ENCODE data around the gene IFIT2. TPM values are rescaled to one million over a fixed set of nuclear protein-coding genes. Genes with fewer than 3 reads are reported as not detected.
"Not testable (repeated sequence)": the region's sequence is repeated elsewhere in the genome, so short reads cannot be mapped to it uniquely, and the experiment has no call there.

The IFIT2 gene
- polyA plus RNA-seq, 3 donors = 9.7 to 25.2 (median 15.5) TPM

DNA sequence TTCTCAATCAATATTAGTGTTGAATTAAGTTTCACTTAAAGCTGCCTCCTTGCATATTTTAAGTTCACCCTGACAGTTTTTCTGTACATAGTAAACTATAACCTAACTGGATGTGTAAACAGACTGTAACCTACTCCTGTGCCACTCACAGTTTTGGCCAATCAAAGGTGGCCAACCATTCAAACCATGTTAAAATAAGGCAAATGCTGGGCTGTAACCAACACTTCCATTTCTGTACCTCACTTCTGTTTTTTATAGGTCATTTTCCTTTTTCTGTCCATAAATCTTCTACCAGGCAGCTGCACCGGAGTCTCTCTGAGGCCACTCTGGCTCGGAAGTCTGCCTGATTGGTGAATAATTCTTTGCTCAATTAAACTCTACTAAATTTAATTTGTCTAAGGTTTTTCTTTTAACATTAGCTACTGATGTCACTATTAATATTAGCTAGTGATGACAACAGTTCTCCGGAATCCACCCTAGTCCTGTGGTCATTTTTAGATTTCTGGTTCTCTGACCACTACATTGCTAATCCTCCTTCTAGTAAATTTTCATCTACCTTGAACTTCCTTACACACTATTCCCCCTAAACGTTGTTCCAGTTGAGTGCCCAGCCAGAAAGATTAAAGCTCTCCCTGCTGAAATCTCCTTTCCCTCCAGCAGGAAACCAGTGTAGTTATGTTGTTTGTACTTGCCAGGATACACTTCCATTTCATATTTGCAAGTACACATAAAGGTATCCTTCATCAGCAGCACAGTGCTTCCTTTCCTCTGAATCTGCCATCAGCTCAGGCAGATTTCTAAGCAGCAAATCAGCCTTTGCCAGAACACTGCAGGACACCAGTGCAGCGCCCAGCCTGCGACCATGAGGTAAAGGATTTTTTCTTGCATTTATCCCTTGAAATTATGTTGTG, 18.6 kb upstream of the IFIT2 start:
- Histone ChIP-seq H3K36me3 (replicated peaks in 1 of 2; ENCODE audit: control insufficient read depth in 1 of 2, insufficient read depth in 2 of 2, low read length in 2 of 2) (no peaks in the 10 kb centered on the region), H3K4me2 (replicated peaks; ENCODE audit: extremely low read depth, low read length, poor library complexity, severe bottlenecking) (no peak overlapping the region), H2AFZ (ENCODE audit: insufficient read depth, low read depth, low read length, poor library complexity, severe bottlenecking) (peak overlapping the region; percentile 17), H3K27me3 (ENCODE audit: control insufficient read depth in 2 of 2, insufficient read depth in 2 of 2, low read length in 2 of 2) (no peaks in the 10 kb centered on the region), H3K9ac (ENCODE audit: insufficient read depth, low read length, poor library complexity, severe bottlenecking) (no peak overlapping the region), H3K79me2 (ENCODE audit: insufficient read depth, low read length) (no peaks in the 10 kb centered on the region), H3K4me3 (replicated peaks in 1 of 3; ENCODE audit: low read depth in 2 of 3, low read length in 3 of 3) (no peak overlapping the region), H4K20me1 (ENCODE audit: insufficient read depth, low read length) (no peaks in the 10 kb centered on the region), H3K4me1 (ENCODE audit: control insufficient read depth in 1 of 2, insufficient read depth in 2 of 2, low read length in 2 of 2) (no peaks in the 10 kb centered on the region), H3K9me3 (replicated peaks in 1 of 2; ENCODE audit: control insufficient read depth in 1 of 2, insufficient read depth in 1 of 2, low read length in 2 of 2) (no peaks in the 10 kb centered on the region), H3K27ac (ENCODE audit: low read depth in 1 of 2, low read length in 2 of 2) (no peak overlapping the region)
- intact Hi-C loops (cut with micrococcal nuclease) = no loop called here
- H3K27me3 Mint-ChIP-seq (ENCODE audit: low read depth in 3 of 3) = peaks cover 0 to 2% (median 0%) of the 10 kb centered on the region in 3 donors
- H3K36me3 Mint-ChIP-seq = no peaks in the 10 kb centered on the region
- H3K9me3 Mint-ChIP-seq = peaks cover 0 to 3% (median 0%) of the 10 kb centered on the region in 7 donors
- H3K4me1 Mint-ChIP-seq = peaks cover 8% of the 10 kb centered on the region
- no CpG with 5 or more reads among the region's 6 CpGs for WGBS (ENCODE audit: insufficient coverage)
- no peak overlapping the region for H3K27ac Mint-ChIP-seq
- no peak for DNase-seq
- peak overlapping the region in 1 of 2 donors; percentile 13 for H3K4me3 Mint-ChIP-seq
- TF ChIP-seq, protein P1, sequence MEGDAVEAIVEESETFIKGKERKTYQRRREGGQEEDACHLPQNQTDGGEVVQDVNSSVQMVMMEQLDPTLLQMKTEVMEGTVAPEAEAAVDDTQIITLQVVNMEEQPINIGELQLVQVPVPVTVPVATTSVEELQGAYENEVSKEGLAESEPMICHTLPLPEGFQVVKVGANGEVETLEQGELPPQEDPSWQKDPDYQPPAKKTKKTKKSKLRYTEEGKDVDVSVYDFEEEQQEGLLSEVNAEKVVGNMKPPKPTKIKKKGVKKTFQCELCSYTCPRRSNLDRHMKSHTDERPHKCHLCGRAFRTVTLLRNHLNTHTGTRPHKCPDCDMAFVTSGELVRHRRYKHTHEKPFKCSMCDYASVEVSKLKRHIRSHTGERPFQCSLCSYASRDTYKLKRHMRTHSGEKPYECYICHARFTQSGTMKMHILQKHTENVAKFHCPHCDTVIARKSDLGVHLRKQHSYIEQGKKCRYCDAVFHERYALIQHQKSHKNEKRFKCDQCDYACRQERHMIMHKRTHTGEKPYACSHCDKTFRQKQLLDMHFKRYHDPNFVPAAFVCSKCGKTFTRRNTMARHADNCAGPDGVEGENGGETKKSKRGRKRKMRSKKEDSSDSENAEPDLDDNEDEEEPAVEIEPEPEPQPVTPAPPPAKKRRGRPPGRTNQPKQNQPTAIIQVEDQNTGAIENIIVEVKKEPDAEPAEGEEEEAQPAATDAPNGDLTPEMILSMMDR (IDR thresholded peaks at IDR 0.05) = no peak

DNA sequence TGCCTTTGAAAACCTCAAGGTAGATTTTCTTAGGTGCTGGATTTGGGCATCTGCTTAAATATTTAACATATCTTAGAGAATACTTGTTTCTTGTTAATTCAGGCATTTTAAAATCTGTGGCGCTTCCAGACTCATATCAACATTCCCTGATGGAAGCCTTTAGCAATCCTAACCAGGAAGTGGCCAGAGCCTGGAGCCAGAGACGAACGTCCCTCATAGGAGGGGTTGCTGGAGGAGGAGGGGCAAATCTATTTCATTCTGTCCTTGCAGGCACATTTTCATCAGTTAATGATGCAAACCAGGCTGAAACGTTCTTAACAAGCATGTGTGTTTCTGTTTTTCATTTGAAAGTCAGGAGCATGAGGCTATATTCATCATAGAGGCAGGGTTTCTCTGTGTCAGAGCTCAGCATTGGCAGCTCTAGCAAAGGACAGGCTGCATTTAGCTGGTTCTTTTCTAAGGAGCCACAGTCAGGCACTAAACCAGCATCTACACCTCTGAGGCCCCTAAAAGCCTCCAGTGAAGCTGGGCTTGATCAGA, 17.8 kb upstream of the IFIT2 start:
- no peaks in the 10 kb centered on the region for H3K79me2 ChIP-seq (ENCODE audit: insufficient read depth, low read length)
- intact Hi-C loops (cut with micrococcal nuclease) = no loop called here
- peaks cover 0 to 2% (median 0%) of the 10 kb centered on the region in 3 donors for H3K27me3 Mint-ChIP-seq (ENCODE audit: low read depth in 3 of 3)
- H3K9ac ChIP-seq (ENCODE audit: insufficient read depth, low read length, poor library complexity, severe bottlenecking) = no peak overlapping the region
- no peak overlapping the region for H3K27ac Mint-ChIP-seq
- TF ChIP-seq, protein P1 (IDR thresholded peaks at IDR 0.05) = no peak
- H3K36me3 Mint-ChIP-seq = no peaks in the 10 kb centered on the region
- H4K20me1 ChIP-seq (ENCODE audit: insufficient read depth, low read length) = no peaks in the 10 kb centered on the region
- H3K9me3 Mint-ChIP-seq = peaks cover 0 to 3% (median 0%) of the 10 kb centered on the region in 7 donors
- no peak for DNase-seq
- peaks cover 8% of the 10 kb centered on the region for H3K4me1 Mint-ChIP-seq
- no peaks in the 10 kb centered on the region for H3K36me3 ChIP-seq (replicated peaks in 1 of 2; ENCODE audit: control insufficient read depth in 1 of 2, insufficient read depth in 2 of 2, low read length in 2 of 2)
- no peak overlapping the region for H3K4me2 ChIP-seq (replicated peaks; ENCODE audit: extremely low read depth, low read length, poor library complexity, severe bottlenecking)
- H3K4me3 ChIP-seq (replicated peaks in 1 of 3; ENCODE audit: low read depth in 2 of 3, low read length in 3 of 3) = no peak overlapping the region
- H3K4me3 Mint-ChIP-seq = no peak overlapping the region
- H3K4me1 ChIP-seq (ENCODE audit: control insufficient read depth in 1 of 2, insufficient read depth in 2 of 2, low read length in 2 of 2) = no peaks in the 10 kb centered on the region
- no peaks in the 10 kb centered on the region for H3K9me3 ChIP-seq (replicated peaks in 1 of 2; ENCODE audit: control insufficient read depth in 1 of 2, insufficient read depth in 1 of 2, low read length in 2 of 2)
- H3K27me3 ChIP-seq (ENCODE audit: control insufficient read depth in 2 of 2, insufficient read depth in 2 of 2, low read length in 2 of 2) = no peaks in the 10 kb centered on the region
- WGBS (ENCODE audit: insufficient coverage) = 0% methylated on average over 1 of the region's 4 CpGs
- no peak overlapping the region for H3K27ac ChIP-seq (ENCODE audit: low read depth in 1 of 2, low read length in 2 of 2)
- H2AFZ ChIP-seq (ENCODE audit: insufficient read depth, low read depth, low read length, poor library complexity, severe bottlenecking) = no peak overlapping the region

DNA sequence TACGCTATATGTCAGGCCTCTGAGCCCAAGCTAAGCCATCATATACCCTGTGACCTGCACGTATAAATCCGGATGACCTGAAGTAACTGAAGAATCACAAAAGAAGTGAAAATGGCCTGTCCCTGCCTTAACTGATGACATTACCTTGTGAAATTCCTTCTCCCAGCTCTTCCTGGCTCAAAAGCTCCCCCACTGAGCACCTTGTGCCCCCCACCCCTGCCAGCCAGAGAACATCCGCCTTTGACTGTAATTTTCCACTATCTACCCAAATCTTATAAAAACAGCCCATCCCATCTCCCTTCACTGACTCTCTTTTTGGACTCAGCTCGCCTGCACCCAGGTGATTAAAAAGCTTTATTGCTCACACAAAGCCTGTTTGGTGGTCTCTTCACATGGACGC, 17.1 kb upstream of the IFIT2 start:
- not testable (repeated sequence) for H3K36me3 Mint-ChIP-seq, H3K27ac Mint-ChIP-seq

More for the DNA sequence above, 17.1 kb upstream of the IFIT2 start:
- H3K4me1 Mint-ChIP-seq; H3K9ac ChIP-seq (ENCODE audit: insufficient read depth, low read length, poor library complexity, severe bottlenecking); H3K27me3 Mint-ChIP-seq (ENCODE audit: low read depth in 3 of 3); H3K27me3 ChIP-seq (ENCODE audit: control insufficient read depth in 2 of 2, insufficient read depth in 2 of 2, low read length in 2 of 2); H3K79me2 ChIP-seq (ENCODE audit: insufficient read depth, low read length); H3K4me1 ChIP-seq (ENCODE audit: control insufficient read depth in 1 of 2, insufficient read depth in 2 of 2, low read length in 2 of 2); H3K27ac ChIP-seq (ENCODE audit: low read depth in 1 of 2, low read length in 2 of 2); H3K36me3 ChIP-seq (replicated peaks in 1 of 2; ENCODE audit: control insufficient read depth in 1 of 2, insufficient read depth in 2 of 2, low read length in 2 of 2); H3K4me3 Mint-ChIP-seq; H4K20me1 ChIP-seq (ENCODE audit: insufficient read depth, low read length); H3K4me2 ChIP-seq (replicated peaks; ENCODE audit: extremely low read depth, low read length, poor library complexity, severe bottlenecking); H3K9me3 ChIP-seq (replicated peaks in 1 of 2; ENCODE audit: control insufficient read depth in 1 of 2, insufficient read depth in 1 of 2, low read length in 2 of 2); intact Hi-C loops (cut with micrococcal nuclease); DNase-seq; H3K9me3 Mint-ChIP-seq; H3K4me3 ChIP-seq (replicated peaks in 1 of 3; ENCODE audit: low read depth in 2 of 3, low read length in 3 of 3); H2AFZ ChIP-seq (ENCODE audit: insufficient read depth, low read depth, low read length, poor library complexity, severe bottlenecking): not testable (repeated sequence)
- WGBS (ENCODE audit: insufficient coverage) = 98% methylated on average over 6 of the region's 6 CpGs

Measured in CD14-positive monocyte (primary cell).